CD4-positive, alpha-beta T cell (primary cell): ENCODE results near the gene SNAI3. TPM values are rescaled to one million over a fixed set of nuclear protein-coding genes. Genes with fewer than 3 reads are reported as not detected.

Source experiments
- ATAC-seq: fragments of 200-7000 bp; cut with Tn5 transposase; one replicate; pipeline ENCODE4 v1.10.0; 2022; ENCODE audit warnings: mild to moderate bottlenecking; ENCODE audit not compliant: poor library complexity
- CTCF ChIA-PET: fragments of 350-600 bp; sonication (Branson Sonifier 250); formaldehyde crosslinking; loops from one replicate; lab custom pipeline; 2021; ENCODE audit warnings: antibody characterized with exemption, inconsistent platforms; lab: Charles Lee
- POLR2A ChIA-PET: fragments of 350-600 bp; sonication (Branson Sonifier 250); formaldehyde crosslinking; loops from one replicate; lab custom pipeline; 2021; ENCODE audit warnings: antibody characterized with exemption, inconsistent platforms; lab: Charles Lee
- DNase-seq, 14 experiments: peaks; one replicate each; pipeline ENCODE4 v3.0.0-alpha.2; 2013 to 2020; ENCODE audit warnings: mixed read lengths in 2 of 14
- H3K27ac ChIP-seq, 2 donors: one replicate each; pipeline versions ENCODE4 v1.5.1 to v1.7.0; 2013; ENCODE audit warnings: low read length in 2 of 2, low read depth in 1 of 2, mild to moderate bottlenecking in 1 of 2
- H3K27me3 ChIP-seq, 2 experiments: 1 replicate in 1 of 2; 2 replicates in 1 of 2; pipeline versions ENCODE4 v1.6.1 to v1.7.0; 2013; ENCODE audit warnings: low read length in 2 of 2, control low read depth in 1 of 2, mild to moderate bottlenecking in 1 of 2, moderate library complexity in 1 of 2; ENCODE audit not compliant: insufficient read depth in 2 of 2, control insufficient read depth in 1 of 2
- H3K36me3 ChIP-seq: one replicate; pipeline ENCODE4 v1.6.1; 2013; ENCODE audit warnings: low read length, control low read depth; ENCODE audit not compliant: insufficient read depth
- H3K4me1 ChIP-seq: one replicate; pipeline ENCODE4 v1.6.1; 2013; ENCODE audit warnings: low read length, control low read depth; ENCODE audit not compliant: insufficient read depth
- H3K4me3 ChIP-seq: one replicate; pipeline ENCODE4 v1.5.1; 2013; ENCODE audit warnings: mild to moderate bottlenecking, low read length, moderate library complexity
- H3K9me3 ChIP-seq, 2 experiments: 1 replicate in 1 of 2; 2 replicates in 1 of 2; pipeline versions ENCODE4 v1.6.1 to v1.7.0; 2013; ENCODE audit warnings: low read length in 2 of 2, mild to moderate bottlenecking in 2 of 2, control low read depth in 1 of 2, moderate library complexity in 1 of 2; ENCODE audit not compliant: control insufficient read depth in 1 of 2, insufficient read depth in 1 of 2
- H3K27ac Mint-ChIP-seq: one replicate; pipeline ENCODE4 v1.8.0; 2020; ENCODE audit warnings: mixed read lengths
- H3K27me3 Mint-ChIP-seq: one replicate; pipeline ENCODE4 v1.8.0; 2021; ENCODE audit warnings: mixed read lengths
- H3K36me3 Mint-ChIP-seq: one replicate; pipeline ENCODE4 v1.8.0; 2021; ENCODE audit warnings: low read depth, mixed read lengths
- H3K4me1 Mint-ChIP-seq: one replicate; pipeline ENCODE4 v1.8.0; 2021; ENCODE audit warnings: low read depth, mixed read lengths
- H3K4me3 Mint-ChIP-seq: one replicate; pipeline ENCODE4 v1.8.0; 2020; ENCODE audit warnings: mild to moderate bottlenecking, mixed read lengths
- H3K9me3 Mint-ChIP-seq: one replicate; pipeline ENCODE4 v1.8.0; 2020; ENCODE audit warnings: mixed read lengths
- intact Hi-C, 2 experiments: fragments of 100-400 bp; cut with DNase I in 1 of 2; cut with micrococcal nuclease in 1 of 2; formaldehyde crosslinking; loops; one replicate each; pipeline versions ENCODE4 v1.15.1 to v1.9.0; 2023 to 2025; cut with DNase I, micrococcal nuclease
- total RNA-seq, 174 experiments: library from RNA in 2 of 174; stranded (reverse) in 2 of 174; gene quantifications; one replicate each; pipeline ENCODE4 v1.2.3 and lab custom pipeline; 2021 to 2026
- TF ChIP-seq, protein P1 (sequence below): fragments of 200-600 bp; IDR thresholded peaks from one replicate; pipeline ENCODE4 v1.8.0; 2022; ENCODE audit warnings: antibody characterized with exemption, mild to moderate bottlenecking

The SNAI3 gene
- total RNA-seq, 2 experiments from 2014 or later, result 3.0 to 3.5 TPM

DNA sequence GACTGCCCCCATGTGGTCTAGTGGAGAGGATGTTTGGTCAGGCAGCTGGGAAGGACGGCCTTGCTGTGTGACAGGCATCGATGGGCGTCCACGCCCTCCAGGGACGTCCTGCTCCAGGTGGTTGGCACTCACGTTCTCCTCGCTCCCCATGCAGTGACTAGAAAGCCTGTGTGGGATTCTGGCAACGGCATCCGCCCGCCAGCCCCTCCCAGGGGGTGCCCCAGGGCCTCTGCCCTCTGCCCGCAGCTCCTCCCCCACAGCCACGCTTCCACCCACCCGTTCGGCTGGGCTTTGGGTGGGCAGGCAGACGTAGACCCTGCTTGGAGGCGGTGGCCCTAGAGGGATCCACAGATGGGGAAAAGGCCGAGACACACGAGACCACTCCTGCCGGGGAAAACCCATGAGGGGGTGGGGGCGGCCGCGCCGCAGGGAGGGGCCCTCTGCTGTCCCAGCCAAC lies 52.6 kb downstream of the SNAI3 start:
- H3K27ac Mint-ChIP-seq, result peak overlapping the region; percentile 58
- H3K36me3 Mint-ChIP-seq, result peaks cover 31% of the 10 kb centered on the region
- peak; percentile 57 for ATAC-seq
- intact Hi-C loops, result loop anchor here in 1 of 2 experiments (2.0 to 10.0 kb wide), 3 partner anchors 13 to 69 kb away; no protein-coding TSS in a partner anchor
- DNase-seq, result peak in 11 of 14 experiments; percentile 23 to 81 (median 45)
- H3K4me1 ChIP-seq, result peaks cover 57% of the 10 kb centered on the region
- H3K9me3 ChIP-seq, result peaks cover 0 to 15% of the 10 kb centered on the region in 2 experiments
- H3K4me1 Mint-ChIP-seq, result peaks cover 28% of the 10 kb centered on the region
- H3K4me3 Mint-ChIP-seq, result peak overlapping the region; percentile 80
- H3K27me3 ChIP-seq, result peaks cover under 1 to 7% of the 10 kb centered on the region in 2 experiments
- peaks cover 17% of the 10 kb centered on the region for H3K27me3 Mint-ChIP-seq
- TF ChIP-seq, protein P1, sequence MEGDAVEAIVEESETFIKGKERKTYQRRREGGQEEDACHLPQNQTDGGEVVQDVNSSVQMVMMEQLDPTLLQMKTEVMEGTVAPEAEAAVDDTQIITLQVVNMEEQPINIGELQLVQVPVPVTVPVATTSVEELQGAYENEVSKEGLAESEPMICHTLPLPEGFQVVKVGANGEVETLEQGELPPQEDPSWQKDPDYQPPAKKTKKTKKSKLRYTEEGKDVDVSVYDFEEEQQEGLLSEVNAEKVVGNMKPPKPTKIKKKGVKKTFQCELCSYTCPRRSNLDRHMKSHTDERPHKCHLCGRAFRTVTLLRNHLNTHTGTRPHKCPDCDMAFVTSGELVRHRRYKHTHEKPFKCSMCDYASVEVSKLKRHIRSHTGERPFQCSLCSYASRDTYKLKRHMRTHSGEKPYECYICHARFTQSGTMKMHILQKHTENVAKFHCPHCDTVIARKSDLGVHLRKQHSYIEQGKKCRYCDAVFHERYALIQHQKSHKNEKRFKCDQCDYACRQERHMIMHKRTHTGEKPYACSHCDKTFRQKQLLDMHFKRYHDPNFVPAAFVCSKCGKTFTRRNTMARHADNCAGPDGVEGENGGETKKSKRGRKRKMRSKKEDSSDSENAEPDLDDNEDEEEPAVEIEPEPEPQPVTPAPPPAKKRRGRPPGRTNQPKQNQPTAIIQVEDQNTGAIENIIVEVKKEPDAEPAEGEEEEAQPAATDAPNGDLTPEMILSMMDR, result no peak
- CTCF ChIA-PET, result interaction anchor here (1.4 kb wide), 1 partner anchor 14 kb away, joined by 8 read pairs; no protein-coding TSS in a partner anchor
- H3K4me3 ChIP-seq, result peak overlapping the region; percentile 63
- no peaks in the 10 kb centered on the region for H3K9me3 Mint-ChIP-seq
- H3K27ac ChIP-seq, result peak overlapping the region; percentile 27 to 49
- POLR2A ChIA-PET, result interaction anchor here (0.6 to 3.4 kb wide), 6 partner anchors 8 to 67 kb away, joined by 3 to 15 read pairs (median 5); partner anchors contain the start of genes MVD and ZC3H18
- H3K36me3 ChIP-seq, result peaks cover 25% of the 10 kb centered on the region

DNA sequence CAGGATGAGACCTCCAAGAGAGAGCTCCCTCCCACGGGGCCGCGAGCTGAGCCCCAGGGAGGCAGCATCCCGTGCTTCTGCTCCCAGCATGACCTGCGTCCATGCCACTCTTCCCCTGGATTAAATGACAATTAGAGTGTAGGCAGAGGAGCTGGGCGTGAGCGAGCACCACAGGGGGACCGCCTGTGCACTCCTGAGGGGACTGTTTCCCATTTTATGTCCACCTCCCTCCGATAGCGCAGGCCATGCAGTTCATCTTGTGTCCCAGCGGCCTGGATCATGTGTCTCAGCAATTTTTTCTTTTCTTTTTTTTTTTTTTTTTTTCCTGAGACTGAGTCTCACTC lies 53.7 kb downstream of the SNAI3 start:
- no peak overlapping the region for H3K27ac ChIP-seq
- ChIA-PET CTCF (interaction anchor here (1.4 kb wide), 1 partner anchor 12 kb away, joined by 8 read pairs; no protein-coding TSS in a partner anchor), POLR2A (interaction anchor here (1.0 to 3.4 kb wide), 2 partner anchors 10 to 13 kb away, joined by 4 to 15 read pairs; no protein-coding TSS in a partner anchor)
- intact Hi-C loops, result loop anchor here in 1 of 2 experiments (5.0 to 10.0 kb wide), 2 partner anchors 48 to 70 kb away; no protein-coding TSS in a partner anchor
- H3K36me3 ChIP-seq, result peaks cover 35% of the 10 kb centered on the region
- Mint-ChIP-seq H3K36me3 (peaks cover 39% of the 10 kb centered on the region), H3K27me3 (peaks cover 6% of the 10 kb centered on the region), H3K9me3 (no peaks in the 10 kb centered on the region), H3K4me3 (no peak overlapping the region), H3K4me1 (peaks cover 16% of the 10 kb centered on the region), H3K27ac (no peak overlapping the region)
- ATAC-seq (no peak), DNase-seq (no peak)
- H3K4me3 ChIP-seq, result no peak overlapping the region
- TF ChIP-seq, protein P1, result no peak
- peaks cover 0 to 1% of the 10 kb centered on the region in 2 experiments for H3K27me3 ChIP-seq
- H3K4me1 ChIP-seq, result peaks cover 45% of the 10 kb centered on the region
- H3K9me3 ChIP-seq, result peaks cover 0 to 8% of the 10 kb centered on the region in 2 experiments

DNA sequence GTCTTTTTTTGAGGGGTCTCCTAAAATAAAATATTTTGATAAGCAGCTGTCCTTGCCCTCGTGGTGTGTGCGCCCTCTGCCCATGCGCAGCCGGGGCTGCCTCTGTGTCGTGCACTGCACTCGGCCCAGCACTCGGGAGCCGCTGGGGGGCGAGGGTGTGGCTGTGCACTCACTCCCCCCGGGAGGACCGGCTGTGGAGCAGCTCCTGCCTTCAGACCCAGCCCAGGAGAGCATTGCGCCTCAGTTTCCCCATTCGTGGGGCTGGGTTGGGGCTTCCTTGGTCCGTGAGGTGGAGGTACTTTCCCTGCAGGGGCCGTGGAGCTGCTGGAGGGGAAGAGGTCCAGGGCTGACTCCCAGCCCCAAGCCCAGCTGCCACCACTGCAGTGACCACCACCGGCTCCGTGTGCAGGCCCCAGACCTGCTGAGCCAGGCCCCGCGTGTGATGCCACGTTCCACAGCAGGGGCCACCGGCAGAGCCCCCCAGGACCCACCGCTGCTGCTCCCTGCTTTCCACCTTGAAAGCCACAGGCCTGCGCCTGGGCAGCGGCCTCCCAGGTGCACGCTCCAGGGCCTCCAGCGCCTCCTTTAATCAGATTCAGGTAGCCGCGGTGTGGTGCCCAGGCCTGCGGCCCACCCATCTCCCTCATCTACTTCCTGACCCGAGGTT lies 54.3 kb downstream of the SNAI3 start:
- Mint-ChIP-seq H3K9me3 (no peaks in the 10 kb centered on the region), H3K4me1 (peaks cover 11% of the 10 kb centered on the region), H3K36me3 (peaks cover 41% of the 10 kb centered on the region), H3K27ac (no peak overlapping the region), H3K4me3 (no peak overlapping the region), H3K27me3 (peaks cover under 1% of the 10 kb centered on the region)
- H3K36me3 ChIP-seq, result peaks cover 40% of the 10 kb centered on the region
- ChIA-PET CTCF (interaction anchor here (1.2 kb wide), 1 partner anchor 12 kb away, joined by 3 read pairs; no protein-coding TSS in a partner anchor), POLR2A (interaction anchor here (3.4 kb wide), 1 partner anchor 12 kb away, joined by 15 read pairs; no protein-coding TSS in a partner anchor)
- ATAC-seq (no peak), DNase-seq (no peak)
- H3K27me3 ChIP-seq, result no peaks in the 10 kb centered on the region
- H3K4me3 ChIP-seq, result no peak overlapping the region
- intact Hi-C loops, result loop anchor here in 1 of 2 experiments (5.0 to 10.0 kb wide), 2 partner anchors 47 to 70 kb away; no protein-coding TSS in a partner anchor
- H3K27ac ChIP-seq, result no peak overlapping the region
- peaks cover 0 to 3% of the 10 kb centered on the region in 2 experiments for H3K9me3 ChIP-seq
- peaks cover 40% of the 10 kb centered on the region for H3K4me1 ChIP-seq
- TF ChIP-seq, protein P1, result no peak
